Measurements from ENCODE around the gene TM4SF18. TPM values are rescaled to one million over a fixed set of nuclear protein-coding genes. Genes with fewer than 3 reads are reported as not detected.

Gene TM4SF18
- total RNA-seq, 1 donor from 2014 or later, result not detected

DNA sequence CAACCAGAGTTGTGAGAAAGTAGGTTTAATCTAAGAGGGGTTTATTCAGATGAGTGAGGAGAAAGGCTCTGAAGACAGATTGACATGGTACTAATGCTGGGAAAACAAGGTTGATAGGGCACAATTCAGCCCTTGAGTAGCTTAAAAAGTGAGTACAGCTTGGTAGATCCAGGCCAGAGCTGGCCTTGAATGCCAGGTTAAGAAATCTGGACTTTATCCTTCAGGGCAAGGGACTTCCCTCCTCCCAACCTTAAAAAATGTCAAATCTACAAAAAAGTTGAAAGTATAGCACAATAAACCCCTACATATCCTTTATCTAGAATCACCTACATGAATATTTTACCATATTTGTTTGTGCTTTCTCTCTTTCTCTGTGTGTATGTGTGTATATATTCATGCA, 7.9 kb downstream of the TM4SF18 start:
- Mint-ChIP-seq H3K9me3 (ENCODE audit: unreplicated experiment) (no peaks in the 10 kb centered on the region), H3K27ac (ENCODE audit: unreplicated experiment) (no peak overlapping the region), H3K36me3 (ENCODE audit: unreplicated experiment) (no peaks in the 10 kb centered on the region), H3K4me3 (ENCODE audit: unreplicated experiment) (no peak overlapping the region), H3K4me1 (ENCODE audit: low read depth, unreplicated experiment) (no peaks in the 10 kb centered on the region), H3K27me3 (ENCODE audit: unreplicated experiment) (peaks cover 1% of the 10 kb centered on the region)
- no peak for DNase-seq
- TF ChIP-seq CTCF (IDR thresholded peaks at IDR 0.05; ENCODE audit: partially characterized antibody, unreplicated experiment), result no peak

GRCh38 chr3:149324332-149324731, 9.1 kb downstream of the TM4SF18 start:
- H3K9me3 Mint-ChIP-seq (ENCODE audit: unreplicated experiment), result no peaks in the 10 kb centered on the region
- no peak overlapping the region for H3K27ac Mint-ChIP-seq (ENCODE audit: unreplicated experiment)
- DNase-seq, result no peak
- TF ChIP-seq CTCF (IDR thresholded peaks at IDR 0.05; ENCODE audit: partially characterized antibody, unreplicated experiment), result no peak
- H3K4me1 Mint-ChIP-seq (ENCODE audit: low read depth, unreplicated experiment), result no peaks in the 10 kb centered on the region
- no peaks in the 10 kb centered on the region for H3K36me3 Mint-ChIP-seq (ENCODE audit: unreplicated experiment)
- H3K4me3 Mint-ChIP-seq (ENCODE audit: unreplicated experiment), result no peak overlapping the region
- peaks cover 1% of the 10 kb centered on the region for H3K27me3 Mint-ChIP-seq (ENCODE audit: unreplicated experiment)

- Mint-ChIP-seq H3K4me1 (ENCODE audit: low read depth, unreplicated experiment) (no peaks in the 10 kb centered on the region), H3K27me3 (ENCODE audit: unreplicated experiment) (peaks cover 1% of the 10 kb centered on the region), H3K36me3 (ENCODE audit: unreplicated experiment) (no peaks in the 10 kb centered on the region), H3K9me3 (ENCODE audit: unreplicated experiment) (no peaks in the 10 kb centered on the region), H3K27ac (ENCODE audit: unreplicated experiment) (no peak overlapping the region), H3K4me3 (ENCODE audit: unreplicated experiment) (no peak overlapping the region)
- no peak for DNase-seq
- no peak for TF ChIP-seq CTCF (IDR thresholded peaks at IDR 0.05; ENCODE audit: partially characterized antibody, unreplicated experiment)
Observed at GRCh38 chr3:149321640-149322039, 11.8 kb downstream of the TM4SF18 start.

- H3K27ac Mint-ChIP-seq (ENCODE audit: unreplicated experiment), result no peak overlapping the region
- no peak for DNase-seq
- TF ChIP-seq CTCF (IDR thresholded peaks at IDR 0.05; ENCODE audit: partially characterized antibody, unreplicated experiment), result no peak
- H3K27me3 Mint-ChIP-seq (ENCODE audit: unreplicated experiment), result peaks cover 1% of the 10 kb centered on the region
- no peaks in the 10 kb centered on the region for H3K4me1 Mint-ChIP-seq (ENCODE audit: low read depth, unreplicated experiment)
- no peaks in the 10 kb centered on the region for H3K36me3 Mint-ChIP-seq (ENCODE audit: unreplicated experiment)
- H3K9me3 Mint-ChIP-seq (ENCODE audit: unreplicated experiment), result no peaks in the 10 kb centered on the region
- H3K4me3 Mint-ChIP-seq (ENCODE audit: unreplicated experiment), result no peak overlapping the region
Observed at GRCh38 chr3:149321136-149321535, 12.3 kb downstream of the TM4SF18 start.

- Mint-ChIP-seq H3K27ac (ENCODE audit: unreplicated experiment) (no peak overlapping the region), H3K36me3 (ENCODE audit: unreplicated experiment) (no peaks in the 10 kb centered on the region), H3K4me1 (ENCODE audit: low read depth, unreplicated experiment) (no peaks in the 10 kb centered on the region), H3K9me3 (ENCODE audit: unreplicated experiment) (no peaks in the 10 kb centered on the region), H3K27me3 (ENCODE audit: unreplicated experiment) (no peaks in the 10 kb centered on the region), H3K4me3 (ENCODE audit: unreplicated experiment) (no peak overlapping the region)
- no peak for TF ChIP-seq CTCF (IDR thresholded peaks at IDR 0.05; ENCODE audit: partially characterized antibody, unreplicated experiment)
- no peak for DNase-seq
Observed at GRCh38 chr3:149319750-149320149, 13.7 kb downstream of the TM4SF18 start.

All from glutamatergic neuron (in vitro differentiated cells).